GM19043 (cell line): ENCODE data around the gene TAF4.
"Not testable (repeated sequence)": the region's sequence is repeated elsewhere in the genome, so short reads cannot be mapped to it uniquely, and the experiment has no call there.

ENCODE experiments used
- ATAC-seq: cut with Tn5 transposase; IDR thresholded peaks from one replicate; pipeline ENCODE4 v1.9.1; 2021; ENCODE audit warnings: low read depth; ENCODE audit not compliant: unreplicated experiment

TAF4 gene

DNA sequence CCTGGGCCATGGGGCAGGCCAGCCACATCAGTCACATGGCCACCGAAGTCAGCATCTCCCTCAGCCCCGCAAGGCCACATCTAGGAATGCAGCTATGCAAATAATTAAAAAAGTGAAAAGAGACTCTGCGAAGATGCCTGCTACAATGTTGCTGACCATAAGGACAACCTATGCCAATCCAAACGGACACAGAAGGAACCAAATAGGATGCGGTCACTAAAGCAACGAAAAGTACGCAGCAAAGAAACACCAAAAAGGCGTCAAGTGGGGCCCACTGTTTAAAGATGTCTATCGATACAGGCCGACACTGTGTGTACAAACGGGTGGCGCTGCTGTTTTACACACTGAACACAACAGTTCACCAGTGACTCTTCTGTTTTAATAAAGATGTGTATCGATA, 56.4 kb downstream of the TAF4 start:
- ATAC-seq, result no peak

DNA sequence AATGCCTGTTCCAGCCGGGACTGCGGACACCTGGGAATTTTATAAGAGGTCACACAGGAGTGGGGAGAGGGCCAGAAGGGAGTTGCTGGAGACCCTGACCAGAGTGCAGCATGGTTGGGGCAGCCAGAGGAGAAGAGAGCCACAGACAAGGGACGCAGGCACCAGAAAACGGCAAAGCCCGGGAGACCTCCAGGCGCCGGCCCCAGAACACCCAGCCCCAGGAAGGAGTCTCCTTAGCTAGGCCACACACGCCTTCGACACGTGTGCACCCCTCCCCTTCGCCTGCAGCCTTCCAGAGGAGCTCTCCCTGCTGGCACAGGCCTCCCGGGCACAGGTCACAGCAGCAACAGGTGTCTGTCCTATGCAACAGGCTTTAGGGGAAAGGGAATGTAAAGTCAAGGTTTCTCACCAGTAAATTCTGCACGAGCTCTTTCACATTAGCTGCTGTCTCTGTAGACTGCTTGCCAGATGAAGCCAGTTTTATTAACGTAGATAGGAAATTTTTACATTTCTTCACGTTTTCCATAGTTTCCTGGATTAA, 57.0 kb downstream of the TAF4 start:
- no peak for ATAC-seq

DNA sequence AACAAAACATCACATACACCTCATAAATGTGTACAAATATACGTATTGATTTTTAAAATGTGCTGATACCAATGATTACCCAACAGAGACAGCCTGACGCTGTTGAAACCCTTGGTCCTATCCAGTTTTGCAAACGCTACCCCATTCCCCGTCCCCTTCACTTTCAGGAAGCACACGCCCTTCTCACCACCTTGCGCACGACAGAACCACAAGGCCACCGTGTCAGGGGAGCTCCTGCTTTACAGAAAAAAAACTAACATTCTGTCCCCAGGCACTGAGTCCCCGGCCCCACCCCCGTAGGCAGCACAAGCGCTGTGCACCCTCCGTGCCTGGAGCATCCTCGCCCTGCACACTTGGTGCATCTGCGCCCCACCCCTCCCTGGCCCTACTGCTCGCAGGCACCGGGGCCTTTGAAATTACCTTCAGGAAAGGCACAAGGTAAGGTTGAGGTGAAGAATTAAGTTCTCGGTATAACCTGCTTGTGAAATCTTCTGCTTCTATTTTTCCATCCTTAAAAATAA, 58.5 kb downstream of the TAF4 start:
- no peak for ATAC-seq

GRCh38 chr20:62006482-62006881, 59.2 kb downstream of the TAF4 start:
- ATAC-seq, result no peak

DNA sequence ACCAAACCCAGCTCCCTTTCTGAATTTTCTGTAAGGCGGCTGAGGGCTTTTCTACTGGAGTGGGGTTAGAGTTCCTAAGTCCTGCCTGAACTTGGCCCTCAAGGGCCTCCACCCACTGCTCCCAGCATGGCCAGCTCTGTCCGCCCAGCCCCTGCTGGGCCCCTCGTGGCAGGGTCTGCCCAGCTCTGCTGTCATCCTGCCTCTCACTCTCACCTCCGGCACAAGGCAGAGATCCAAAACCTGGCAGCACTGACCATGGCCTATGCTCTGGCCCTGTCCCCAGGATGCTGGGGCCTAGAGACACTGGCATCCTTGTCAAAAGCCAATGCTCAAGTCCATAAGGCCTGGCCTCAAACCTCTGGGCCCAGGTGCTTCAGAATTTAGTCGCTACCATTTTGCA, 61.1 kb downstream of the TAF4 start:
- ATAC-seq, result no peak

DNA sequence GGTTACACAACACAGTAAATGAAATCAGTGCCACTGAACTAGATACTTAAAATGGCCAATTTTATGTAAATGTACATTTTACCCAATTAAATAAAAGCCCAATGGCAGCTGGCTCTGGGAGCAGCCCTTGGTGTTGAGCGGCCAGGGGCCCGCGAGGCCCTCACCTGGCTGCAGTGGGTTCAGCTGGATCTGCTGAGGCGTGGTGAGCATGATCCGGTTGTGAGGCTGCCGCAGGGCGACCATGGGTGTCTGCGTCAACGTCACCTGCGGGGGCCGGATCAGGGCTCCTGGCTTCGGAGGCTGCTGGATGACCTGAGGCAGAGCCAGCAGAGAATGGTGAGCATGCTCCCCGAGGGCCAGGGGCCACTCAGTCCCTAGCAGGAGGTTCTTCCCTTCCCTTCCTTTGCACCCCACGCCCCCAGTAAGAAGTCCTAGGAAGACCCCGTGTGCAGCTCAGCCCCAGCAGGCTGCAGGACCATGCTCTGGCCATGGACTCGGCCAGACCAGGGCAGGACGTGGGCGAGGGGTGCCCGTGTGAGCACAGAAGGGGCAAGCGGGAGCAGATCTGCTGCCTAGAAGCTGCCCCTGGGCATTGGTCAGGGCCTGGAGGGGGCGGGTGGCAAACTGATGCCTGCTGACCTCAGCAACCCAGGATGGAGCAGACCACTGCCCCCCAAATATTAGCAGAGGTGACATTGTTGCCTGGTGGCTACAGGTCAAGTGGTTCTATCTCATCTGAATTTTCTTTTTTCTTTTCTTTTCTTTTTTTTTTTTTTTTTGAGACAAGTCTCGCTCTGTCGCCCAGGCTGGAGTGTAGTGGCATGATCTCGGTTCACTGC, 61.9 kb downstream of the TAF4 start:
- ATAC-seq, result no peak

- no peak for ATAC-seq
Measured at GRCh38 chr20:62002882-62003480, 62.7 kb downstream of the TAF4 start.

DNA sequence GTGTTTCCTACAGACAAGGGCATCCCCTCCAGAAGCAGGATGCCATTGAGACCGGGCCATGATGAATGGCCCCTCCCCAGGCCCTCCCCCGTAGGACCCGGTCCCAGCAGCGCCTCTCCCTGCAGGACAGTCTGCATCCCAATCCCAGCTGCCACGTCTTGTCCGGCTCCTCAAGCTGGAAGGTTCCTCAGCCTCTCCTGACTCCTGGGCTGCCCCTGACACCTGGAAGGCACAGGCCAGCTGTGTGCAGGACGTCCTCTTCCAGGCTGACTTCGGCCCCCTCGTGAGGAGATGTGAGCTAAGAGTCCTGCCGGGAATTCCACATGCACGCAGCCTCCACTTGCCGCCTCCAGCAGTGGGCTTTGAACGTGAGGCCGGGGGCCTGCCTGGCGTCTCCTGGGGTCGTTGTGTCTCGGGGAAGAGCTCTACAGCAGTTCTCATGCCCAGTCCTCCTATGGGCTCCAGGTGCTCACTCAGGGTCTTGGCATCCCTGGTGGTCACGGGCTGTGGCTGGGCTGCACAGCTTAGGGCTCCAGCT, 64.4 kb downstream of the TAF4 start:
- no peak for ATAC-seq

- no peak for ATAC-seq
Measured at GRCh38 chr20:61998343-61999121, 67.1 kb downstream of the TAF4 start.

GRCh38 chr20:61997891-61998290, 67.8 kb downstream of the TAF4 start:
- no peak for ATAC-seq

DNA sequence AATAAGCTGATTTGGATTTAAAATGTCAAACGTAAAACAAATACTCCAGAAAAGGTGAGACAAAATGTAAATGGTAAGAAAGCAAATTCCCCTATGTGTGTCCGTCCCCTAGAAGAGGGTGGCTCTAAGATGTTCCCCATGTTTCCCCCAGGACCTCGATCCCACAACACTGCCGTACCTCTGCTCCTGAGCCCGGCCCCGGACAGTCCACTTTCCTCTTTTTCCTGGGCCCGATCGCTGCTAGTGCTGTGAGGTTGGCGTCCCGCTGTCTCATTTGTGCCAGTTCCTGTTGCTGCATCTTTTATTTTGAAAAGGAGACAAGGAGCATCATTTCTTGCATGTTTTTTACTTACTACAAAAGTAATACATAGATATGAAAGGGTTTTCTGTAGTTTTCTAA, 68.3 kb downstream of the TAF4 start:
- no peak for ATAC-seq

- no peak for ATAC-seq
Measured at GRCh38 chr20:61994546-61994945, 71.1 kb downstream of the TAF4 start.

- ATAC-seq, result no peak
Measured at GRCh38 chr20:61993058-61993457, 72.6 kb downstream of the TAF4 start.

DNA sequence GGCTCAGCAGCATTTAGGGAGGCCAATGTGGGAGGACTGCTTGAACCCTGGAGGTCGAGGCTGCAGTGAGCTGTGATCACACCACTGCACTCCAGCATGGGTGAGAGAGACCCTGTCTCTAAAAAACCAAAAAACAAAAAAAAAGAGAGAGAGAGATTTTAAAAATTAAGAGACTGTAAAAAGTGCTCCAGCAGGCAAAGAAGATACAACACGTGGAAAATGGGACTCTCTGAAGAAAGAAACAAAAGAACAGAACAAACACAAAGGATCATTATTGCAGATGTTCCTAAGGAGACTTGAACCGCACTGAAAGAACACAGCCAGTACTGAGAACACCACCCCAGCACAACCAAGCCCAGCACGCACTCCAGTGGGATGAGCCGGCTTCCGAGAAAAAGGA, 74.2 kb downstream of the TAF4 start:
- no peak for ATAC-seq

DNA sequence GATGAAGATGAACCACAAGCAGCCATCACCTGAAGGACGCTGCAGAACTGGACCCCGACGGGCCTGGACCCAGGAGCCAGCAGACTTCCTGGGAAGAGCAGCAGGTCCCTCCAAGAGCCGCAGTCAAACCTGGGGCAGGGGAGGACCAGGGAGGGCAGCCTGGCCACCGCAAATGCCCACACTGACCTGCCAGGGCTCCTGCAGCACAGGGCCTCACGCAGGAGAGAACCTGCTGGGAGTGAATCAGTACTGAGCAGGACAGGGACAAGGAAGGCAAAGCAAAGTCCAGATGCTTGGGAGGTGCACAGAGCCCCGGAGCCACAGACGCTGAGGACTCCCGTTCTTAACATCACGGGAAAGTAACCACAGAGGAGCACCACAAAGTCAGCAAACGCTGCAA, 75.2 kb downstream of the TAF4 start:
- no peak for ATAC-seq

GRCh38 chr20:61989741-61990140, 75.9 kb downstream of the TAF4 start:
- no peak for ATAC-seq

DNA sequence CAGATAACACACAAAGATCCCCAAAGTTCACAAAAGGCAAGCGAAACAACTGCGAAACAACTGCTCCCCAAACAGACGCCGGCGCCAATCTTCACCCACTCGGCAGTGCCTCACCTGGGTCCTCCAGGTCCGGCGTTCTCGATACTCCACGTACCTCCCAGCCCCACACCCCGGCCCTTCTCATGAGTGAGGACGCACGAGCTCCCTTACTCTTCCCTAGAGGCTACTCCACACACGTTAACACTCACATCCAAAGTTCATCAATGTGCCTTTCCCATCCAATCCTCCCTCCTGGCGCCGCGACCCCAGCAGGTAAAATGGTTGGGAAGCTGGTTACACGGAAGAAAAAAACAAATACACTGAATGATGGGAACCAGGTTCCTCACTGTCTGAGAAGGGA, 77.0 kb downstream of the TAF4 start:
- no peak for ATAC-seq

GRCh38 chr20:61986762-61987321, 78.8 kb downstream of the TAF4 start:
- ATAC-seq, result no peak

- no peak for ATAC-seq
Measured at GRCh38 chr20:61985096-61985495, 80.6 kb downstream of the TAF4 start.

DNA sequence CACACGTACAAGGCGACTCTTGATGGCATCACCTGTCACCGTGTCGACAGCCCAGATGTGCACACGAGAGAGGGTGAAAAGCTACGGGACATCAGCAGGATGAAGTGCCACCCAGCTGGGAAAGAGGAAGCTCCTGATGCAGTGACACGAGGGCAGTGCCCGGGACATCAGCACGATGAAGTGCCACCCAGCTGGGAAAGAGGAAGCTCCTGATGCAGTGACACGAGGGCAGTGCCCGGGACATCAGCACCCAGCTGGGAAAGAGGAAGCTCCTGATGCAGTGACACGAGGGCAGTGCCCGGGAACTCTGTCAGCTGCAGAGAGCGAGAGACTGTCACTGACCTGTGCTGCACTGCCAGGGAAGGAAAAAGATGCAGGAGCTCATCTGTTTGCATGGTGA, 81.2 kb downstream of the TAF4 start:
- ATAC-seq, result not testable (repeated sequence)
